B cell (primary cell): ENCODE results near the gene COL26A1. TPM values are rescaled to one million over a fixed set of nuclear protein-coding genes. Genes with fewer than 3 reads are reported as not detected.

Source experiments
- ATAC-seq: fragments of 200-7000 bp; cut with Tn5 transposase; one replicate; pipeline ENCODE4 v1.10.0; 2021; ENCODE audit warnings: low read depth, mild to moderate bottlenecking, moderate number of reproducible peaks, moderate library complexity
- CTCF ChIA-PET: fragments of 350-600 bp; sonication (Branson Sonifier 250); formaldehyde crosslinking; loops from one replicate; lab custom pipeline; 2021; ENCODE audit warnings: antibody characterized with exemption, inconsistent platforms; lab: Charles Lee
- POLR2A ChIA-PET: fragments of 350-600 bp; sonication (Branson Sonifier 250); formaldehyde crosslinking; loops from one replicate; lab custom pipeline; 2021; ENCODE audit warnings: antibody characterized with exemption; lab: Charles Lee
- DNase-seq: peaks from one replicate; pipeline ENCODE4 v3.0.0; 2013
- H2AFZ ChIP-seq: 2 replicates; pipeline ENCODE4 v1.6.1; 2012; ENCODE audit warnings: mild to moderate bottlenecking, low read depth, low read length; ENCODE audit not compliant: insufficient read depth, poor library complexity, severe bottlenecking
- H3K27ac ChIP-seq, 2 donors: 1 replicate in 1 of 2; 2 replicates in 1 of 2; pipeline ENCODE4 v1.5.1; 2012 to 2013; ENCODE audit warnings: low read length in 2 of 2, mild to moderate bottlenecking in 2 of 2, moderate library complexity in 1 of 2
- H3K27me3 ChIP-seq, 4 experiments: fragments of 200-600 bp in 1 of 4; sonication (generic) in 1 of 4; replicated peaks in 1 of 4; 1 replicate in 2 of 4; 2 replicates in 2 of 4; pipeline versions ENCODE4 v1.6.1 to v1.7.0; 2013 to 2016; ENCODE audit warnings: low read length in 3 of 4, mild to moderate bottlenecking in 2 of 4, mixed read lengths in 1 of 4, moderate library complexity in 1 of 4; ENCODE audit not compliant: insufficient read depth in 4 of 4, control insufficient read depth in 3 of 4; ENCODE audit errors: control extremely low read depth in 1 of 4
- H3K36me3 ChIP-seq, 2 experiments: replicated peaks in 1 of 2; 1 replicate in 1 of 2; 2 replicates in 1 of 2; pipeline versions ENCODE4 v1.6.1 to v1.7.1; 2013; ENCODE audit warnings: low read length in 1 of 2; ENCODE audit not compliant: insufficient read depth in 2 of 2, control insufficient read depth in 1 of 2; ENCODE audit errors: control extremely low read depth in 1 of 2, extremely low read depth in 1 of 2
- H3K4me1 ChIP-seq, 2 donors: fragments of 200-600 bp in 1 of 2; sonication (generic) in 1 of 2; 1 replicate in 1 of 2; 2 replicates in 1 of 2; pipeline versions ENCODE4 v1.5.1 to v1.6.1; 2013 to 2017; ENCODE audit warnings: low read length in 2 of 2; ENCODE audit not compliant: control insufficient read depth in 2 of 2, insufficient read depth in 2 of 2
- H3K4me2 ChIP-seq: replicated peaks from 2 replicates; pipeline ENCODE3; 2012; ENCODE audit warnings: mild to moderate bottlenecking, low read depth, low read length; ENCODE audit not compliant: poor library complexity, severe bottlenecking
- H3K4me3 ChIP-seq, 5 experiments: fragments of 200-600 bp in 1 of 5; sonication (generic) in 1 of 5; 1 replicate in 3 of 5; 2 replicates in 2 of 5; pipeline versions ENCODE4 v1.5.1 to v1.7.0; 2011 to 2016; ENCODE audit warnings: low read length in 4 of 5, mild to moderate bottlenecking in 4 of 5, low read depth in 2 of 5, control low read depth in 1 of 5, moderate library complexity in 1 of 5; ENCODE audit not compliant: insufficient read depth in 1 of 5; ENCODE audit errors: control extremely low read depth in 1 of 5, extremely low read depth in 1 of 5
- H3K79me2 ChIP-seq: fragments of 200-600 bp; sonication (generic); one replicate; pipeline ENCODE4 v1.6.0; 2016; ENCODE audit warnings: low read length; ENCODE audit not compliant: control insufficient read depth, insufficient read depth
- H3K9ac ChIP-seq: fragments of 200-600 bp; sonication (generic); 2 replicates; pipeline ENCODE4 v1.6.1; 2017; ENCODE audit warnings: mild to moderate bottlenecking, low read length, moderate library complexity
- H3K9me3 ChIP-seq, 3 donors: one replicate each; pipeline versions ENCODE4 v1.6.1 to v1.7.1; 2013; ENCODE audit warnings: low read length in 2 of 3; ENCODE audit not compliant: control insufficient read depth in 2 of 3, insufficient read depth in 1 of 3; ENCODE audit errors: control extremely low read depth in 1 of 3
- H4K20me1 ChIP-seq: 2 replicates; pipeline ENCODE4 v1.6.0; 2012; ENCODE audit warnings: mild to moderate bottlenecking, low read length; ENCODE audit not compliant: insufficient read depth, control insufficient read depth, poor library complexity, severe bottlenecking
- H3K27ac Mint-ChIP-seq: one replicate; pipeline ENCODE4 v1.8.0; 2021; ENCODE audit warnings: mixed read lengths
- H3K27me3 Mint-ChIP-seq: one replicate; pipeline ENCODE4 v1.8.0; 2021; ENCODE audit warnings: mixed read lengths
- H3K4me1 Mint-ChIP-seq: one replicate; pipeline ENCODE4 v1.8.0; 2021; ENCODE audit warnings: mixed read lengths
- H3K4me3 Mint-ChIP-seq: one replicate; pipeline ENCODE4 v1.8.0; 2021; ENCODE audit warnings: mixed read lengths
- H3K9me3 Mint-ChIP-seq: one replicate; pipeline ENCODE4 v1.8.0; 2022; ENCODE audit warnings: mixed read lengths; ENCODE audit not compliant: insufficient read depth
- CTCF ChIP-seq: fragments of 200-600 bp; IDR thresholded peaks from one replicate; pipeline ENCODE4 v1.8.0; 2022; ENCODE audit warnings: antibody characterized with exemption, mild to moderate bottlenecking
- EZH2 ChIP-seq: IDR thresholded peaks from 2 replicates; pipeline ENCODE4 v1.6.1; 2012; ENCODE audit warnings: borderline replicate concordance, low read depth, mild to moderate bottlenecking, moderate library complexity, low read length; ENCODE audit not compliant: insufficient read depth, poor library complexity, severe bottlenecking
- WGBS: methylation state at CpG from one replicate; pipeline ENCODE4 v1.1.5; 2013; ENCODE audit warnings: missing lambda C conversion rate; ENCODE audit not compliant: insufficient coverage; 5-methylcytosine and 5-hydroxymethylcytosine counted together
- intact Hi-C: fragments of 100-400 bp; cut with micrococcal nuclease; formaldehyde crosslinking; loops from one replicate; pipeline ENCODE4 v1.10.0; 2022
- polyA plus RNA-seq: library from polyadenylated mRNA; depleted of rRNA; stranded (reverse); fragments of >200 nt; gene quantifications from 2 replicates; pipeline ENCODE4 v1.2.3, GENCODE V29; 2012
- total RNA-seq, 2 donors: library from RNA; stranded (reverse); fragments of 120-200 nt in 1 of 2; gene quantifications; 1 replicate in 1 of 2; 2 replicates in 1 of 2; pipeline versions ENCODE4 v1.2.3 to v1.2.4, GENCODE V29; 2013 to 2022

COL26A1 gene
- total and polyA plus RNA-seq, 2 donors (not counting 1 experiment from before 2014, with no cell fraction given): not detected

GRCh38 chr7:101589976-101590662 lies 227.4 kb downstream of the COL26A1 start:
- no peaks in the 10 kb centered on the region for H3K27me3 Mint-ChIP-seq
- DNase-seq (no peak), ATAC-seq (no peak)
- Histone ChIP-seq H3K79me2 (no peaks in the 10 kb centered on the region), H3K4me1 (no peaks in the 10 kb centered on the region), H3K9me3 (no peaks in the 10 kb centered on the region), H3K9ac (no peak overlapping the region), H3K4me3 (no peak overlapping the region), H3K27ac (no peak overlapping the region), H2AFZ (no peak overlapping the region), H3K4me2 (no peak overlapping the region), H4K20me1 (no peaks in the 10 kb centered on the region), H3K27me3 (peaks cover 0 to 3% (median 0%) of the 10 kb centered on the region in 4 experiments), H3K36me3 (no peaks in the 10 kb centered on the region)
- CTCF ChIA-PET: no interaction called here
- TF ChIP-seq CTCF (no peak), EZH2 (no peak)
- no peak overlapping the region for H3K27ac Mint-ChIP-seq
- H3K4me1 Mint-ChIP-seq: no peaks in the 10 kb centered on the region
- H3K9me3 Mint-ChIP-seq: no peaks in the 10 kb centered on the region
- WGBS: 80% methylated on average over 15 of the region's 15 CpGs
- POLR2A ChIA-PET: no interaction called here
- no peak overlapping the region for H3K4me3 Mint-ChIP-seq
- intact Hi-C loops: no loop called here

GRCh38 chr7:101590663-101591435 lies 228.2 kb downstream of the COL26A1 start:
- no peaks in the 10 kb centered on the region for H4K20me1 ChIP-seq
- no peak overlapping the region for H3K4me3 ChIP-seq
- CTCF ChIA-PET: no interaction called here
- no peaks in the 10 kb centered on the region for H3K9me3 ChIP-seq
- peaks cover 0 to 3% (median 0%) of the 10 kb centered on the region in 4 experiments for H3K27me3 ChIP-seq
- H3K4me1 ChIP-seq: no peaks in the 10 kb centered on the region
- POLR2A ChIA-PET: no interaction called here
- intact Hi-C loops: no loop called here
- ATAC-seq (no peak), DNase-seq (no peak)
- H3K27ac Mint-ChIP-seq: no peak overlapping the region
- no peak overlapping the region for H3K4me2 ChIP-seq
- H3K36me3 ChIP-seq: no peaks in the 10 kb centered on the region
- WGBS: 93% methylated on average over 18 of the region's 18 CpGs
- H3K9me3 Mint-ChIP-seq: no peaks in the 10 kb centered on the region
- TF ChIP-seq EZH2 (no peak), CTCF (no peak)
- H2AFZ ChIP-seq: no peak overlapping the region
- H3K4me1 Mint-ChIP-seq: no peaks in the 10 kb centered on the region
- no peak overlapping the region for H3K27ac ChIP-seq
- no peak overlapping the region for H3K9ac ChIP-seq
- H3K27me3 Mint-ChIP-seq: no peaks in the 10 kb centered on the region
- no peak overlapping the region for H3K4me3 Mint-ChIP-seq
- H3K79me2 ChIP-seq: no peaks in the 10 kb centered on the region
